GM19099 (cell line): ENCODE results near the gene C11orf65.

Source experiments
- POLR2A ChIP-seq: IDR thresholded peaks from 3 replicates; pipeline ENCODE4 v1.6.1; 2011; ENCODE audit warnings: low read depth; ENCODE audit not compliant: insufficient read length; ENCODE audit errors: extremely low read depth

The C11orf65 gene

GRCh38 chr11:108402241-108402640 lies 65.1 kb downstream of the C11orf65 start:
- TF ChIP-seq POLR2A: no peak

- no peak for TF ChIP-seq POLR2A
Observed at GRCh38 chr11:108398439-108398838, 68.9 kb downstream of the C11orf65 start.

GRCh38 chr11:108394744-108395284 lies 72.5 kb downstream of the C11orf65 start:
- TF ChIP-seq POLR2A: no peak

- no peak for TF ChIP-seq POLR2A
Observed at GRCh38 chr11:108393046-108393445, 74.3 kb downstream of the C11orf65 start.

GRCh38 chr11:108392353-108392752 lies 75.0 kb downstream of the C11orf65 start:
- TF ChIP-seq POLR2A: no peak

GRCh38 chr11:108388576-108388975 lies 78.8 kb downstream of the C11orf65 start:
- no peak for TF ChIP-seq POLR2A

- no peak for TF ChIP-seq POLR2A
Observed at GRCh38 chr11:108370990-108371389, 96.3 kb downstream of the C11orf65 start.

GRCh38 chr11:108370315-108370714 lies 97.0 kb downstream of the C11orf65 start:
- TF ChIP-seq POLR2A: no peak

- TF ChIP-seq POLR2A: no peak
Observed at GRCh38 chr11:108369064-108369463, 98.3 kb downstream of the C11orf65 start.

GRCh38 chr11:108368134-108368533 lies 99.2 kb downstream of the C11orf65 start:
- TF ChIP-seq POLR2A: no peak

GRCh38 chr11:108364159-108364558 lies 103.2 kb downstream of the C11orf65 start:
- TF ChIP-seq POLR2A: no peak

GRCh38 chr11:108351468-108351867 lies 115.9 kb downstream of the C11orf65 start:
- no peak for TF ChIP-seq POLR2A

GRCh38 chr11:108346451-108346850 lies 120.9 kb downstream of the C11orf65 start:
- no peak for TF ChIP-seq POLR2A

- no peak for TF ChIP-seq POLR2A
Observed at GRCh38 chr11:108345767-108346166, 121.6 kb downstream of the C11orf65 start.

GRCh38 chr11:108343714-108344113 lies 123.6 kb downstream of the C11orf65 start:
- no peak for TF ChIP-seq POLR2A

GRCh38 chr11:108341654-108342053 lies 125.7 kb downstream of the C11orf65 start:
- no peak for TF ChIP-seq POLR2A

- no peak for TF ChIP-seq POLR2A
Observed at GRCh38 chr11:108340973-108341372, 126.4 kb downstream of the C11orf65 start.
